ENCODE results near the gene CCL27.

The CCL27 gene

DNA sequence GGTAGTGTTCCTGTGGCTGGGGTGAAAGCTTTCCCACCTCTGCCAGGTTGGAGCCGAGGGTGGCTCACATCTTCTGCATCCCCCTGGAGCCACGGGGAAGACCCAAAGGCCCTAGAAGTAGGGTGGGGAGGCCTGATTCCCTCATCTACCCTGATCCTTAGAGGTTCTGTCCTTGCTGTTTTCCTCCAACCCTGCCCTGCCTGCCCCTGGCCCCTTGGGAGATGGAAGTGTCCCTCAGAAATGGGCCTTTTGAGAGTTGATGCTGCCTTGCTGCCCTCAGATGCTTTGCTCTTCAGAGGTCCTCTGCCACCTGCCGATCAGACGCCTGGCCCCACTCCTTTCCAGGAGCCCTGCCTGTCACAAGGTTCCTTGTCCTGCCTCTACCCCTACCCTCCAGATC is 22.4 kb upstream of the CCL27 start:
- DNase-seq (ENCODE audit: low spot score), result no peak

DNA sequence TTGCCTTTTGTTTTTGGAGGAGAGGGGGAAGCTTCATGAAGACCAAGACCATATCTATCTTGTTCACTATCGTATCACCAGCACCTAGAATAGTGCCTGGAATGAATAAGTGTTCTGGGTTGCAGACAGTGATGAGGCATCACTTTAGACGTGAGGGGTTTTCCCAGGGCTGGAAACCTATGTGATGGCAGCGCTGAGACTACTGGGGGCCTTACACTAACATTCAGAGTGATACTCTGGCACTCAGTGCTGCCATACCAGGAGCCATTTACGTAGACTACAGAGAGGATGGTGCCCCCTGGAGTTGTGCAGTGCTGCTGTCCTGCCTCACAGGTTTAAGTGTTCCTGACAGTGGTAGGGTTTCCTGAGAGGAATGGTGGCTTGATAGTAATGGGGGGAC is 21.7 kb upstream of the CCL27 start:
- DNase-seq (ENCODE audit: low spot score), result no peak

DNA sequence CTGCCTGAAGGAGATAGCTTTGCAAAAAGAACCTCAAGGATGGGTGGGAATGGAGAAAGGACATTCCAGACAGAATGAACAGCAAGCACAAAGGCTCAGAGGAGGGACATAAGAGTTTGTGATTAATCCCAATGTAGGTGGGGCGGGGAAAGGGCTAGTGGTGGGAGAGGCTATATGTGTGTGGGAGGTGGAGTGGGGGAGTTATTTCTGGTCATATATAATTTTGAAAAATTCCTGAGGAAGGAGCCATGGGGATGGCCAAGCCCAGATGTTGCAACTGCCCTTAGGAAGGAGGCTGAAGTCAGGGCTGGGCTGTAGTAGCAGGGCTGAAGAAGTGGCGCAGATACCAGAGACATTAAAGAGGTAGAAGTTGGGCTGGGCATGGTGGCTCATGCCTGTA is 13.4 kb upstream of the CCL27 start:
- no peak for DNase-seq (ENCODE audit: low spot score)

DNA sequence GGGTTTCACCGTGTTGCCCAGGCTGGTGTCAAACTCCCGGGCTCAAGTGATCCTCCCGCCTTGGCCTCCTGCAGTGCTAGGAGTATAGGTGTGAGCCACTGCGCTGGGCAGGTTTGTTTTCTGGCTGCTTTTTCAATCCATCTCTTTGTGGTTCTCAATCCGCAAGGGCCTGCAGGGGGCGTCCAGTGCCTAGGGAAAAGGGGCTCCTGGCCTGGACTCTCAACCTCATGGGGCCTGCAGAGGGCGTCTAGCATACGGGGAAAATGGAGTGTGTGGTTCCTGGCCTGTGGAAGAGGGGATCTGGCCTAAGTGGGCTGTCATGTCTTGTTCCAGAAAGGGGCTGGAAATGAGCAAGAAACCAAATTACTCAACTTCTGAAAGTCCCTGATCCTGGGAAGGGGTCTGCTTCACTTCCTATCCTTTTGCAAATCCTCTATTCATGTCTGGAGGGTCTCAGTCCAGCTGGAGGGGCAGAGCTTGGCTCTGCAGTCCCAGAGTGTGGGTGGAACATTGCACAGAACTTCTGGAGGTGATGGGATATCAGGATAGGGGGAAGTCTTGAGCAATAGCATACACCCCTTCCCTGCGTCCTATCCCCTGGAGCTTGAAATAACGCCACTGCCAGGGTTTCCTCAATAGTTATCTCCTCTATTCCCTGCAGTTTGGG is 12.7 kb upstream of the CCL27 start:
- DNase-seq (ENCODE audit: low spot score), result no peak

DNA sequence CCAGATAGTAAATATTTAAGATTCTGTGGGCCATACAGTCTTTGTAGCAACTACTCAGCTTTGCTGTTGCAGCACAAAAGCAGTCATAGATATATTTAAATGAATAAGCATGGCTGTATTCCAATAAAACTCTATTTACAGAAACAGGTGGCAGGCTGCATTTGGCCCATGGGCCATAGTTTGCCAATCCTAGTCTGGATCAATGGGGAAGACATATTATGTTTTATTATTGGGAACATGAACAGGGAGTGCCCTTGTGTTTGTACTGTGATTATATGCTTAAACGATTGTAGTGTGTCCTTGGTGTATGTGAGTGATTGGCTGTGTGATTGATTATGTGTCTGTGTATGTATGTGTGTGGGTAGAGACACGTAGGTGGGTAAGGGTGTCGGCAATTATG is 12.0 kb upstream of the CCL27 start:
- no peak for DNase-seq (ENCODE audit: low spot score)

DNA sequence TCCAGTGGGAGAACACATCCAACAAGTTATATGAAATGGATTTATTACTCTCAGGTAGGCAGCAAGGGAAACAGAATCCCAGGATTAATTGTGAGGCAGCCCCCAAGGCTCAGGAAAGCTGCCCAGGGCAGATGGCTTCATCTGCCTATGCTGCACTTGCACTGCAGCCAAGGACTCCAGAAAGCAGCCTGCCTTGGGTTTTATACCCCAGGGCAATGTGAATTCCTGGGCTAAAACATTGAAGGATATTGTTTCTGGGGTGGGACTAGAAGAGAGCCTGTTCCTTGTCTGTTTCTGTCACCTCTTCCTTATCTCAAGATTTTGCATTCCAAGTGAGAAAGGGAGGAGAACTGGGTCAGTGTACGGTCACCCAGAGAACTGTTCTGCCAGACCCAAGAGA is 8.8 kb upstream of the CCL27 start:
- no peak for DNase-seq (ENCODE audit: low spot score)

DNA sequence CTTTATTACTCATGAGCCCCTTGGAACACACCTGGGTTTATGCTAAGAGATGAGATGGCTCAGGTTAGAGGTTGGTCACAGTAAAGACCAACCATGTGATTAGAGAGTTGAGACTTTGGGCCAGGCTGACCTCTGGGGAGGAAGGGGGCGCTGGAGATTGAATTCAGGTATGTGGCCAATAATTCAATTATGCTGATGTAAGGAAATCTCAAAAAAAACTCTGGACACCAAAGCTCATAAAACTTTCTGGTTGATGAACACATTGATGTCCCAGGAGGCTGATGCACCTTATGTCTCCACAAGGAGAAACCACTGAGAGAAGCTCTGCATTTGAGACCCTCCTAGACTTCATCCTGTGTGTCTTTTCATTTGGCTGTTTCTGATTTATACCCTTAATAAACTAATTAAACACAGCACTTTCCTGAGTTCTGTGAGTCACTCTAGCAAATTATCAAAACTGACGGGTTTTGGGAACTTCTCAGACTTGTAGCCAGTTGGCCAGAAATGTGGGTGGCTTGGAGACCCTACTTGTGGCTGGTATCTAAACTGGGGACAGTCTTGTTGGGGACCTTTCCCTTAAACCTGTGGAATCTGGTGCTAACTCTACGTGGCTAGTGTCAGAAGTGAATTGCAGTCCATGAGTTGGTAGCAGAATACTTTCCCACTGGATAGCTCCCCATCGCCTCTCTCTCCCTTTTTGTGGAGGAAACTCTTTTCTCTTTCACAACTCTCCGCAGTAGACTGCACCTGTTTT is 7.5 kb upstream of the CCL27 start:
- DNase-seq (ENCODE audit: low spot score), result no peak

DNA sequence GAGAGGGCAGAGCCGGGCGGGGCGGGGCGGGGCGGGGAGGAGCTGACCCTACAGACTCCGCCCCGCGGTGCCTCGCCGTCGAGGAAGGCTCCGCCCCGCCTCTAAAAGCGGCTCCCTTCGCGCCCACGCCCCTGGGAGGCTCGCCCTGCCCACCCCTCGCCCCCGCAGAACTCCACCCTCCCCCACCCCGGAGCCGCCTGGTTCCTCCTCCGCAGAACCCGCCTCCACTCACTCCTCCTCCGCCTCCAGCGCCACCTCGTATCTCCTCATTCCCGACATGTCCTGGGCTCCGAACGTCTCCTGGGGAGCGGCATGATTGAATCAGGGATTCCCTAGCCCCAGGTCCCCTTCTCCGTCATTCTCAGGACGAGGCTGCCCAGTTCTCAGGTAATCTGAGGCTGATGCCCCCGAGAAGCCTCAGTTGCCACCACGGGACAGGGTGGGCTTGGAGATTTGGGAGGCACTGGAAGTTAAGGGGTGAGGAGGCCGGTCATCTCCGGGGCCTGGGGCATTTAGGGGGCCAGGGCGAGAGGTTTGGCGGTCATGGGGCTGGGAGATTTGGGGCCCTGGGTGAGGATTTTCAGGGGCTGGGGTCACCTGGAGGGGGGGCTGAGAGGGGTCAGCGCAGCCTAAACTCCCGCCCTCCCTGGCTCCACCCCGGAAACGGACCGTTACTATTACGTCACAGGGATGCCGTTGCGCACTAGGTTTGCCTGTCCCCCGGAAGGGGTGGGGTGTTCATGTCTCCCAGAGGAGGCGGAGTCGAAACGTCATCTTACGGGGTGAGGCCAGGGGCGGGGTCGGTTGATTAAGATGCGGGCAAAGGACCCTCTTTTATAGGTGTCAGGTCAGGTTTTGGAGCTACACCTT is 3.2 kb upstream of the CCL27 start:
- peak; percentile 95 for DNase-seq (ENCODE audit: low spot score)

DNA sequence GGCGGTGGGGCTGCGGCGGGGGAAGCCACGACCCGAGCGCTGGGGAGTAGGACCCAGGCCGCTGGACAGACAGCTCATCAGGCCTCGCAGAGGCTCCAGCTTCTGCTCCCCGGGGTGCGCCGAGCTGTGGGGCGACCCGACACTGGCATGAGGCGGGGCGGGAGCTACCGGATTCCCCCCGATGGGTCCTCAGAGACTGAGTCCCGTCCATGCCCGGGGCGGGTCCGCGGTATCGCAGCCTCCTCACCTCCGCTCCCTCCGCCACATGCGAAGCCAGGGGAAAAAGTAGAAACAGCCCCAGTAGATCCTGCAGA is 2.6 kb upstream of the CCL27 start:
- no peak for DNase-seq (ENCODE audit: low spot score)

DNA sequence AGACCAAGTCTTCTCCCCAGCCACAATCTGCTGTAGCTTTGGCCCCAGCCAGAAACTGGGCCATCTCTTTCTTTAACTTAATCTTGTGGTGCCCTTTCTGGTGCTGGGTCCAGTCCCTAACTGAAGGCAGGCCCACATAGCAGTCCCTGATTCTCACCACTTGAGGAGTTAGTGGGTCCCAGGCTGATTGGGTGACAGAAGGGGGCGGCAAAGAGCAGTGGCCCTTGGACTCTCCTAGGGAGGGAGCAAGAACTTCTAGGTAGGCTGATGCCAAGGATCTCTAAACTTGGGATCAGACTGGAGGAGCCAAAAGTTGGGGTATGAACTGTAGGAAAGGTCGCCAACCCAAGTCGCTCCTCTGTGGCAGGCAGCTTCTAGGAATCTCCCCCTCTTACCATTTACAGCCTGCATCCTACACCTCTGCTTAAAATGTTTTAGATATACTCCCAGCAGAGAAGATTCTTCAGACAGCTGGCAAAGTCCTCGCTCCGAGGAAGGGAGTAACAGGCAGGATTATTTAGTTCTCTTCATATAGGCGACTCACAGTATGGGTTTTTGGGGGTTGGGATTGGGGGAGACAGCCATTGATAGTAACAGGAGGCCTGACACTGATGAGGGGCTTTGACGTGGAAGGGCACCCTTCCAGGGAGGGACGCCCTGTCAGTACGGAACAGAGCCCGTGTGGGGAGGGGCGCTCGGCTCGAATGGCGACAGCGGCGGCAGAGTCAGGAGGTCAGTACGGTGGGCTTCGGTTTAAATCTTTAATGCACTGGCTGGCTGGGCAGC is 2.0 kb upstream of the CCL27 start:
- peak; percentile 70 for DNase-seq (ENCODE audit: low spot score)

DNA sequence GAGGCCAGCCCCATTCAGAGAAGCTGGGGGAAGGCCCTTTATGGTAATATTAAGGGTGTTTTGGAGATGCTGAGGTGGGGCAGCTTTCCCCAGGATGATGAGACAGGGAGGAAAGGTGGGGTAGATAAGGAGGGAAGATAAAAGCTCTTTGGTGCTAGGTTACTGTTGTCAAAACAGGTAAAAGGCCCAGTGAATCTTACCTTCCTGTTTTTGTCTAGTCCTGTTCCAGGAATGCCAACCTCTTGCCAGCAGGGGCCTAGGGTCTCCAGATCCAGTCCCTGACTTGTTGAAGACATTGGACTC is 797 bp upstream of the CCL27 start:
- no peak for DNase-seq (ENCODE audit: low spot score)

DNA sequence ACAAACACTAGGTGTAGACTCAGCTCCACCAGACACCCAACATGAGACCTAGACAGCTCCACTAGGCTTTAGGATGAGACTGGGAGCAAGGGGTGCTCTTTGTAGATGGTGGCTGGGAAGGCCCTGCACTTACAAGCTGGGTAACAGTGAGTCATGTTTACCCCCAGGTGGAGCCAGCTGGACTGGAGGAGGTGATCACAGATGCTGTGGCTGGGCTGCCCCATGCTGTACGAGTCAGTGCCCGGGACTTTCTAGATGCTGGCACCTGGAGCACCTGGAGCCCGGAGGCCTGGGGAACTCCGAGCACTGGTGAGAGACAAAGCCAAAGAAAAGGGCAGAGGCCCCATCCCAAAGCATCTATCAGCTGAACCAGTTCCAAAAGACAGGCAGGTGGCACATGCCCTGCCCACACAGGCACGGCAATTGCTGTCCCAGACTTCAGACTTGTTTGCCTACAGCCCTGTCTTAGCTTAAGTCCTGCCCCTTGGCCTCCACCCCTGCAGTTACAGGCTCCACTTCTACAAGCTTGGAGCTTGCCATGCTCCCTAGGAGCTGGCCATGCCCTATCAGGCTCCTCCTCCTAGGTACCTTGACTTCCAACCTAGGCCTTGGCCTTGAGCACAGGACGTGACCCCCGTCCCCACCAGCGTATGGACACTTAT is 2.7 kb downstream of the CCL27 start:
- DNase-seq (ENCODE audit: low spot score), result no peak

DNA sequence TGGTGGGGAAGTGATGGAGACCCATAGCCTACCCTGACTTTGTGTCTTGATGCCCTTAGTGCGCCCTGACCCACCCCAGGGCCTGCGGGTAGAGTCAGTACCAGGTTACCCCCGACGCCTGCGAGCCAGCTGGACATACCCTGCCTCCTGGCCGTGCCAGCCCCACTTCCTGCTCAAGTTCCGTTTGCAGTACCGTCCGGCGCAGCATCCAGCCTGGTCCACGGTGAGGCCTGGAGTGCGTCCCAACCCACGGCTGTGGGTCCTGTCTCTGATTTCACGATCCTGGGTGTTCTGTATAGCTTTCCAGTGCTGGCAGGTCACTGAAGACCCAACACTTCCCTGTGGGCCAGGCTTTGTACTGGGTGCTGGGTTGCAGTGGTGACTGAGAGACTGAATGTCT is 4.0 kb downstream of the CCL27 start:
- no peak for DNase-seq (ENCODE audit: low spot score)

DNA sequence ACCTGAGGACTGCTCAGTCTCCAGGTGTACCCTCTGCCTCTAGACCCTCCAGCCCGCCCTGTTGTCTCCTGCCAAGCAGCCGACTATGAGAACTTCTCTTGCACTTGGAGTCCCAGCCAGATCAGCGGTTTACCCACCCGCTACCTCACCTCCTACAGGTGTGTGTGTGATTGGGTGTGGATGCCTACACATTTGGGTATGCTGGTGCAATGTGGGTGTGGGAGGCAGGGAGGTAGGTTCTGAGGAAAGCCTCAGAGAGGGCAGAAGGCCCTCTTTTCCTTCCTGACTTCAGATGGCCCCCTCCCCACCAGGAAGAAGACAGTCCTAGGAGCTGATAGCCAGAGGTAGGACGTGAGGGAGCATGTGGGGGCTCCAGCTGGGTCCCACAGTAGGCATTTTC is 5.5 kb downstream of the CCL27 start:
- DNase-seq (ENCODE audit: low spot score), result no peak

DNA sequence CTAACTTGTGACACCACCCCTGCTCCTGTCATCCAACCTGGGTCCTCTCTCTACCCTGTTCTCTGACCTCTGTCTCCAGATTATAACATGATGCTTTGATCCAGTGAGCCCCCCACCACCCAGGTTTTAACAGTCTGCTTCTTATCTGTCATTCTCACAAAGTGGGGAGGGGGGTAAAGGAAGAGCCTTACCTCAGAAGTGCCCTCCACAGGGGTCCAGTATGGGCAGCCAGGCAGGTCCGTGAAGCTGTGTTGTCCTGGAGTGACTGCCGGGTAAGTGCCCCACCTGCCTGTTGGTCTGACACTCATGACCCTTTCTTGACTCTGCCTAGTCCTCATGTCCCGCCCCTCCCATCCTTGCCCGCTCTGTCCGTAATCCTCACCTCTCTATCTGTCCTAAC is 7.1 kb downstream of the CCL27 start:
- no peak for DNase-seq (ENCODE audit: low spot score)

DNA sequence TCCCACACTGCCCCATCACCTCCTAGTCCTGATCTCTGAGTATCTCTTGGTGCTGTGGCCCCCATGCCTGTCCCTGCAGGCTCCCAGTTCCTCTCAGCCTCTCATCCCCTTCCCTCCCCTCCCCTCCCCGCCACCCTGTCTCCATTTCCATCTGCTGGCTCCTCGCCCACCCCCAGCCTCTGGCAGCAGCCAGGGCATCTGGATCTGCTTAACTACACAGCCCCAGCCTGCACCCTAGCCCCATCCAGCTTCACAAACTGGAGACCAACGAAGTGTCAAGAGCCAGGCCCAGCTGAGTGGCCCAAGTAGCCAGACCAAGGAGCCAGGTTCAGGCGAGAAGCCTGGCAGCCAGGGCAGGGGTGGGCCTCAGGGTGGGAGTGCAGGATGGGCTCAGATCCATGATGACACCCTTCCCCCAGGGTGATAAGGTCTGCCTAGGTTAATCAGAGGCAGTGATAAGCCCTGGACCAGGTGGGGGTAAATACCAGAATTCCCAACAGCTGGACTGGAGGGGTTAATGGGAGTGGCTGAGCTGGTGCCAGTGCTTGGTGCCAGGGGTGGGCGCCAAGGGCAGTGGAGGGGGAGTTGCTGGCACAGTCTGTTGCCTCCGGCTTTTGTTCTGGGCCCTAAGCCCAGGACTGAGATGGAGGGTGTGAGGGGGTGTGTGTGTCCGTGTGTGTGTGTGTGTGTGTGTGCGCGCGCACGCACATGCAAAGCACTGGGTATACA is 8.0 kb downstream of the CCL27 start:
- peak; percentile 78 for DNase-seq (ENCODE audit: low spot score)

DNA sequence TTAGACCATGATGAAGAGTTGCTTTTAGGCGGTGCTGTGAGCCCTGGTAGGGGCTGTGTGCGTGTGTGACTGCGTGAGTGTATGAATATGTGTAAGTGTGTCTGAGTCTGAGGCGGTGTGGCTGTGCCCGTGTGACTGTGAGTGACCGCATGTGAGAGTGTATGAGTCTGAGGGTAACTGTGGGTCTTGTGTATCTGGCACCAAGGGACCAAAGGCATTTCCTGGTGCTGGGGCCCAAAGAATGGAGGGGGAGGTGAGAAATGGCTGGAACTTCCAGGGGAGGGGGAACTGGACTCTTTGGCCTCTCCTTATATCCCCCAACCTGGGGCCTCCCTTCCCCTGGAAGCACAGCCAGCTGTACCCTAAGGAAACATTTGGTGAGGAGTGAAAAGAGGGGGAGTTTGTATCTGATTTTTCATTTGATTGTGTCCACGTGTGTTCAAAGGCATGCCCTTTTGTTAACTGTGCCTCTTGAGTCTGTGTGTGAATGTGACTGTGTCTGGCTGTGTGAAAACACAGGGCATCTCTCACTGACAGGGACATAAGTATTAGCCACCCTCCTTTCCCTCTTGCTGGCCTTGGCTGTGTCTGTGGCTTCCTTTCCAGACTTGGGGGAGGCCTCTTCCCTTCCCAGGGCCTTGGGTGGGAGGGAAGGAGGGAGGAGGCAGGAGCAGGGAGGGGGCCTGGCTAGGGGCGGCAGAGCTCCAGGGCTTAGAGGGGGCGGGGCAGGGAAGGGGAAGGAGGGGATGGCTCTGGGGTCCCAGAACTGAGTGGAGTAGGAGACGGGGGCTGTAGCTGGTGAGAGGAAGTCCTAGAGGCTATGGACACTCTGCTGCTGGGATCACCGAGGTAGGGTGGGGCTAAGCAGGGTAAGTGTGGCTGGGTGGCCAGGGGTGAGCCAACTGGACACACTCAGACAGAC is 9.0 kb downstream of the CCL27 start:
- DNase-seq (ENCODE audit: low spot score), result no peak

DNA sequence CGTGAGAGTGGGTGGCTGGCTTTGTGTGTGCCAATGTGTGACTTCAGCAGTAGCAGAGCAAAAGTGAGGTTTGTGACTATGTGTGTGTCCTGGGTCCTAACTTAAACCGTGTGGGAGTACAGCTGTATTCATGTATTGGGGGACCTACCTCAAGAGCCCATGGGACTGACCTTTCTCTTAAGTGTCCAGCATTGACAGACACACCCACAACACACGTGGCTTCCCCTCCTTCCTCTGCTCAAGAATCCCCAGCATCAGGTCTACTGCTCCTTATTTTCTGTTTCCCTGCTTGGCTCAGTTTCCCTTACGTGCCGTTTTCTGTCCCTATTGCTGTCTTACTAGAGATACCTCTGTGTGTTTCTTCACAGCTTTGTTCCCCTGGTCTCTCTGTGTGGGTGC is 9.9 kb downstream of the CCL27 start:
- no peak for DNase-seq (ENCODE audit: low spot score)

DNA sequence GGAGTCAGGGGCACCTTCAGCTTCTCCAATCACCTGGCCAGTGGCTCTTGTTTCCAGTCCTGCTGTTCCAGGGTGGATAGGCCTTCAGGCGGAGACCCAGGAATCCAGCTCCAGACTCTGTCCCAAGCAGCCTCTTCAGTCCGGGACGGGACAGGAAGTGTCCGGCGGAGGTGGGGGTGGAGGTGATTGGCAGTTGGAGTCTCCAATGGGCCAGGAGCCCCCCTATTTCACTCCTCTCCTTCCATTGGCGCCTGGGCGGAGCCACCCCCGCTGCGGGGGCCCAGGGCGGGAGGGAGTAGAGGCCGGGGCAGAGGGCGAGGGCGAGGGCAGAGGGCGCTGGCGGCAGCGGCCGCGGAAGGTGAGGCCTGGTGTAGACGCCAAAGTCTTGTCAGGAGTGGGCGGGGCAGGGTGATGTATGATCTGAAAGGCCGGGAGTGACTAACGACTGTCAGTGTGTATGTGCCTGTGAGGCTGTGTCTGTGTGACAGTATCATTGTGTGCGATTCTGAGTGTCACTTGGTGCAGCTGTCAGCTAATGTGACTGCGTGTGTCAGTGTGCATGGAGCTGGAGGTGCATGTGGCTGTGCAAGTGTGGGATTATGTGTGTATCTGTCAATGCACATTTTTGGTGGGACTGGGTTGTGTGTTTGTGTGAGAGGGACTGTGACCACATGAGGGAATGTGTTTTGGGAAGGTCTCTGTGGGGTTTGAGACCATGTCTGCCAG is 10.4 kb downstream of the CCL27 start, which contains the start of gene IL11RA:
Gene IL11RA, plus strand, starts transcription at position 310 of the 726 bp plus-strand sequence. CDS start 3,033 bp downstream, outside the sequence.
- peak; percentile 89 for DNase-seq (ENCODE audit: low spot score)
